CD4-positive, alpha-beta T cell treated with Interleukin-21 for 1 hour (primary cell): ENCODE data around the gene SYT14.
"Not testable (repeated sequence)": the region's sequence is repeated elsewhere in the genome, so short reads cannot be mapped to it uniquely, and the experiment has no call there.

Experiments used
- DNase-seq: peaks from one replicate; pipeline ENCODE4 v3.0.0-alpha.2; 2020

The SYT14 gene

GRCh38 chr1:209937996-209938959, at the start of gene SYT14:
Gene SYT14, plus strand, starts transcription at chr1:209938217. Its CDS starts 48 bp downstream, at chr1:209938265.
- DNase-seq = no peak

GRCh38 chr1:209888291-209889076, 49.5 kb upstream of the SYT14 start:
- DNase-seq = not testable (repeated sequence)

GRCh38 chr1:209889077-209889418, 49.0 kb upstream of the SYT14 start:
- no peak for DNase-seq

GRCh38 chr1:209890641-209891330, 47.2 kb upstream of the SYT14 start:
- no peak for DNase-seq

DNA sequence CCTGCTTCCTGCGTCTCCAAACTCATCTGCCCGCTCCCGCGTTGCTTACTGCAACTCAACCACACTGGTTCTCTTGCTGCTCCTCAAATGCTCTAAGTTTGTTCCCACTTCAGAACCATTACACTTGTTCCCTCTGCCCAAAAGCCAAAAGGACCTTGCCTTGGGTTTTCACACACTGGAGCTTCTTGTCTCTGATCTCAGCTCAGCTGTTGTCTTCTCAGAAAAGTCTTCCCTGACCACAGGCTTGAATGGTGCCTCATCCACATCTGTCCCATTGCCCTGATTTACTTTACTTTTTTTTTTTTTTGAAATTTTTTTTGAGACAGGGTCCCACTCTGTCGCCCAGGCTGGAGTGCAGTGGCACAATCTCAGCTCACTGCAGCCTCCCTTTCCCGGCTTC, 44.3 kb upstream of the SYT14 start:
- DNase-seq = no peak

GRCh38 chr1:209895709-209896108, 42.3 kb upstream of the SYT14 start:
- no peak for DNase-seq

GRCh38 chr1:209896346-209896745, 41.7 kb upstream of the SYT14 start:
- DNase-seq = no peak

DNA sequence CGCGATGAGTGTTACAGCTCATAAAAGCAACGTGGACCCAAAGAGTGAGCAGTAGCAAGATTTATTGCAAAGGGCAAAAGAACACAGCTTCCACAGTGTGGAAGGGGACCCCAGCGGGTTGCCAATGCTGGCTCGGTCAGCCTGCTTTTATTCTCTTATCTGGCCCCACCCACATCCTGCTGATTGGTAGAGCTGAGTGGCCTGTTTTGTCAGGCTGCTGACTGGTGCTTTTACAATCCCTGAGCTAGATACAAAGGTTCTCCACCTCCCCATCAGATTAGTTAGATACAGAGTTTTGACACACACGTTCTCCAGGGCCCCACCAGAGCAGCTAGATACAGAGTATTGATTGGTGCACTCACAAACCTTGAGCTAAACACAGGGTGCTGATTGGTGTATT, 39.7 kb upstream of the SYT14 start:
- not testable (repeated sequence) for DNase-seq

DNA sequence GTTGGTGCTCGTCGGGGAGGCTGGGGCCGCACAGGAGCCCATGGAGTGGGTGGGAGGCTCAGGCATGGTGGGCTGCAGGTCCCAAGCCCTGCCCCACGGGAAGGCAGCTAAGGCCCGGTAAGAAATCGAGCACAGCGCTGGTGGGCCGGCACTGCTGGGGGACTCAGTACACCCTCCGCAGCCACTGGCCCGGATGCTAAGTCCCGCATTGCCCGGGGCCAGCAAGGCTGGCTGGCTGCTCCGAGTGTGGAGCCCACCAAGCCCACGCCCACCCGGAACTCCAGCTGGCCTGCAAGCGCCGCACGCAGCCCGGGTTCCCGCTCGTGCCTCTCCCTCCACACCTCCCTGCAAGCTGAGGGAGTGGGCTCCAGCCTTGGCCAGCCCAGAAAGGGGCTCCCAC, 39.2 kb upstream of the SYT14 start:
- not testable (repeated sequence) for DNase-seq

- DNase-seq = no peak
Observed at GRCh38 chr1:209899948-209900347, 38.1 kb upstream of the SYT14 start.

DNA sequence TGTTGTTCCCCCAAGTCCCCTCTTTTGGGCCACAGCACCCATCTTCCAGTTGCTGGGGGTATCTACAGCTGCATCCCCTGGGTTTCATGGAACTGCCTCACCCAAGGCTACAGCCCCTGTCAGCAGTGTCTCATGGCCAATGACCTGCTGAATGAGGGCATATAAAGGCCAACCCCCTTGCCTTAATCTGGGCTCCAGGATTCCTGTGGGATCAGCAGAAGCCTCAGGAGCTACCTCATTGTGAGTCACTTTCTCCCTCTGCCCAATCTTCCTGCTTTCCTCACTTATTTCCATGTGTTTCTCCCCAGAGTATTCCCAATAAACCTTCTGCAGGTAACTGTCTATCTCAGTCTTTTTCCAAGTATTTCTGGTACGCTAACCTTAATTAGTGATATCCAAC, 37.3 kb upstream of the SYT14 start:
- DNase-seq = no peak

- DNase-seq = no peak
Observed at GRCh38 chr1:209901211-209901610, 36.8 kb upstream of the SYT14 start.

- DNase-seq = not testable (repeated sequence)
Observed at GRCh38 chr1:209904774-209905173, 33.2 kb upstream of the SYT14 start.

GRCh38 chr1:209911746-209912145, 26.3 kb upstream of the SYT14 start:
- DNase-seq = no peak

GRCh38 chr1:209912306-209912705, 25.7 kb upstream of the SYT14 start:
- no peak for DNase-seq

DNA sequence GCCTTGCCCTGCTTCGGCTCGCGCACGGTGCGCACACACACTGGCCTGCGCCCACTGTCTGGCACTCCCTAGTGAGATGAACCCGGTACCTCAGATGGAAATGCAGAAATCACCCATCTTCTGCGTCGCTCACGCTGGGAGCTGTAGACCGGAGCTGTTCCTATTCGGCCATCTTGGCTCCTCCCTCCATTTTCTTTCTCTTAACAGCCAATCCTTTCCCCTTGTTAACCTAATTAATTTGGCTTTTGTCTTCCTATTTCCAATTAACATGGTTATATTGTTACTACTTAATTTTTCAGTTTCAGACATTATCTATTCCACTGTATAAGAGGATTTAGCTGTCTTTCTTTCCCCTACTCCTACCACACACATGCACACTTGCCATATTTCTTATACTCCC, 18.4 kb upstream of the SYT14 start:
- DNase-seq = not testable (repeated sequence)

DNA sequence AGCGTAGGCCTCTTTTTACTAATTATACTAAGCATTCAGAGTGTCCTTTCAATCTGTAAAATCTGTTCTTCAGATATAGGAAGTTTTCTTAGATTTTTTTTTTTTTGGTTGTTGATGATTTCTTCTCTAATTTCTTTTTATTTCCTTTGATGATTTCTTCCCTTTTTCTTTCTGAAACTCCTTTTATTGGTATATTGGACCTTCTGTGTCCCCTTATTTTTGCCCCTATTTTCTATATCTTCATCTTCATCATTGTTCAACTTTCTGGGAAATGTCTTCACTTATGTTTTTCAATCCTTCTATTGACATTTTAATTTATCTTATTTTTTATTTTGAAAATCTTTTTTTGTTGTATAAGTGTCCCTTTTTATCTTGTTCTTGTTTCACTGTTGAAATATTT, 17.2 kb upstream of the SYT14 start:
- no peak for DNase-seq

GRCh38 chr1:209924390-209924789, 13.6 kb upstream of the SYT14 start:
- DNase-seq = no peak

DNA sequence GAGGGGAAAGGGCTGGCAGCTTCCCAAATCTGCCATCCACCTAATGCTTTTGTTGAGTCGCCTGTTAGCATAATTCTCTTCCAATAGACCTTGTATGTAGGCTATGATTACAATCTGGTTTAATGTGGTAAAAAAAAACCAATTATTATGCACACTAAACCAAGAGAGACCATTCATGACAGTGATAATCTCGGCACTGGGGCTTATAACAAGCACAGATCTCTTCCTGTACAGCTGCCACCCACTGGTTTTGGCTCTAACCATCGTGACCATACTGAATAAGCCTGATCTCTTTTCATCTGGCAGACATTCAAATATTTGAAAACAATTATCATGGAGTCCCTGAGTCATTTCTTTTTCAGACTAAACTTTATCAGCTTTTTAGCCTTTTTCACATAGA, 12.0 kb upstream of the SYT14 start:
- no peak for DNase-seq

- no peak for DNase-seq
Observed at GRCh38 chr1:209927466-209927865, 10.6 kb upstream of the SYT14 start.

DNA sequence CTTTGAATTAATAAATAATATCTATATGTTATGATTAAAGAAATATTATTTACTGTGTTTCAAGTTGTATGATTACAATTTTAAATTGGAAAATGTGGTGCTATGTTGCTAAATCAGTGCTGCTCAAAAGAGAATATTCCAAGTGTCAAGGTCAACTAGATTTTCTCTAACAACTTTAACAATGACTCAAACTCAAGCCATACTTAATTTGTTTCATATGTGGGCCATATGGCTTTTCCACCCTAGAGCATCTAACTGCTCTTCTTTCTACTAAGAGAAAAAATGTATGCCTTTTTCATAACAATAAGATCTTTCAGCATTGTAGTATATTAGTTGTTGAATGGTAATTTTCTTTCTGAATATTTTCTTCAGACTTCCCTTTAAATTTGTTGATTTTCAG, 8.3 kb upstream of the SYT14 start:
- DNase-seq = no peak

DNA sequence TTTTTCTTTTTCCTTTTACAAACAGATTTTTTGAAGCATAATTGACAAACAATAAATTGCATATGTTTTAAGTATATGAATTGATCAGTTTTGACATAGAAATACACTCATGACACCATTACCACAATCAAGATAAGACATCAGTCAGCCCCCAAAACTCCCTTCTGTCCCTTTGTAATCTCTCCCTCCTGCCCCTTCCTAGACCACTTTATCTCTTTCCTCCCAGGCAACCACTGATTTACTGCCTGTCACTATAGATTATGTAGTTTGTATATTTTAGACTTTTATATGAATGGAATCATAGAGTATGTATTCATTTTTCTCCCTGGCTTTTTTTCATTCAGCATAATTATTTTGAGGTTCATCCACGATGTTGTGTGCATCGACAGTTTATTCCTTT, 6.9 kb upstream of the SYT14 start:
- no peak for DNase-seq

DNA sequence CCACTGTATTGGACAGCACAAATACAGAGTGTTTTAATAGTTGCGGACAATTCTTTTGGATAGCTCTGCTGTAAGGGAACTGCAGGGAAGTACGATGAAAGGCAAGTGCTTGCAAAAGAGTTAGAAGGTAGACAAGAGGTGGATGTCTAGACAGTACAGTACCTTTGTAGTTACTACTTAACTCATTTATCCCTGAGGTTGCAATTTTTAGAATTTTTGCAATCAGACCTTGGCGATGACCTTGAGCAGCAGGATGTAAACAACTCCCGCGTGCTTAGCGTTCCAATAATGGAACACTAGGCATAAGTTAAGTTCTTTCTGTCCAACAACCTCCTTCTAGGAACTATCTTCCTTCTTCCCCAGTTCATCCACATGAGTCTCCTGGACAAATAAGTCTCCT, 1.9 kb upstream of the SYT14 start:
- DNase-seq = no peak
